DOHH2 (cell line): ENCODE results near the gene IL27RA.

Experiments used
- CTCF ChIP-seq: fragments of 200-600 bp; sonication (generic); IDR thresholded peaks from one replicate; pipeline ENCODE4 v1.5.1; 2014; ENCODE audit warnings: antibody characterized with exemption, mild to moderate bottlenecking, low read depth, low read length; ENCODE audit not compliant: poor library complexity, severe bottlenecking
- EZH2phosphoT487 ChIP-seq: fragments of 200-600 bp; sonication (generic); IDR thresholded peaks from 2 replicates; pipeline ENCODE4 v1.6.1; 2017; ENCODE audit warnings: borderline replicate concordance, mild to moderate bottlenecking, antibody characterized with exemption, low read length, moderate library complexity, mixed read lengths

- TF ChIP-seq EZH2phosphoT487 (no peak), CTCF (no peak)
Measured at GRCh38 chr19:14102102-14102696, 70.6 kb downstream of the IL27RA start.
